ENCODE results near the gene GAK. TPM values are rescaled to one million over a fixed set of nuclear protein-coding genes. Genes with fewer than 3 reads are reported as not detected.

GAK gene
- total and polyA plus RNA-seq, 2 donors from 2014 or later, result 92.0 to 124 TPM

GRCh38 chr4:860561-860960, 71.6 kb downstream of the GAK start:
- peaks cover 0 to 3% (median 0%) of the 10 kb centered on the region in 3 donors for H3K9me3 ChIP-seq (ENCODE audit: control insufficient read depth in 2 of 3, insufficient read depth in 1 of 3, low read length in 3 of 3)
- intact Hi-C loops (cut with DNase I), result no loop called here

GRCh38 chr4:859496-859895, 72.6 kb downstream of the GAK start:
- H3K9ac ChIP-seq (ENCODE audit: low read length in 3 of 3), result no peak overlapping the region
- no peaks in the 10 kb centered on the region for H3K4me1 ChIP-seq (ENCODE audit: control insufficient read depth in 2 of 3, insufficient read depth in 2 of 3, low read depth in 1 of 3, low read length in 3 of 3)
- intact Hi-C loops (cut with DNase I), result no loop called here
- FAIRE-seq (no peak), DNase-seq (peak in 1 of 5 donors; percentile 29)
- H3K27ac ChIP-seq (ENCODE audit: low read depth in 2 of 2, low read length in 2 of 2), result no peak overlapping the region
- H3K4me3 ChIP-seq (ENCODE audit: low read length in 3 of 3), result no peak overlapping the region
- peaks cover 5 to 31% (median 27%) of the 10 kb centered on the region in 3 donors for H3K36me3 ChIP-seq (ENCODE audit: control insufficient read depth in 2 of 3, insufficient read depth in 3 of 3, low read length in 3 of 3)
- TF ChIP-seq CTCF (IDR thresholded peaks at IDR 0.05; ENCODE audit: borderline replicate concordance, extremely low read depth, insufficient read depth), result no peak
- no peaks in the 10 kb centered on the region for H3K27me3 ChIP-seq (ENCODE audit: control insufficient read depth, insufficient read depth, low read length)
- H3K9me3 ChIP-seq (ENCODE audit: control insufficient read depth in 2 of 3, insufficient read depth in 1 of 3, low read length in 3 of 3), result peaks cover 0 to 3% (median 0%) of the 10 kb centered on the region in 3 donors

More at GRCh38 chr4:860561-860960, 71.6 kb downstream of the GAK start:
- DNase-seq (peak in 1 of 5 donors; percentile 41), FAIRE-seq (no peak)
- Histone ChIP-seq H3K36me3 (ENCODE audit: control insufficient read depth in 2 of 3, insufficient read depth in 3 of 3, low read length in 3 of 3) (peaks cover 5 to 31% (median 27%) of the 10 kb centered on the region in 3 donors), H3K9ac (ENCODE audit: low read length in 3 of 3) (no peak overlapping the region), H3K4me3 (ENCODE audit: low read length in 3 of 3) (no peak overlapping the region), H3K27ac (ENCODE audit: low read depth in 2 of 2, low read length in 2 of 2) (no peak overlapping the region), H3K4me1 (ENCODE audit: control insufficient read depth in 2 of 3, insufficient read depth in 2 of 3, low read depth in 1 of 3, low read length in 3 of 3) (no peaks in the 10 kb centered on the region), H3K27me3 (ENCODE audit: control insufficient read depth, insufficient read depth, low read length) (no peaks in the 10 kb centered on the region)
- no peak for TF ChIP-seq CTCF (IDR thresholded peaks at IDR 0.05; ENCODE audit: borderline replicate concordance, extremely low read depth, insufficient read depth)

GRCh38 chr4:858831-859451, 73.2 kb downstream of the GAK start:
- H3K36me3 ChIP-seq (ENCODE audit: control insufficient read depth in 2 of 3, insufficient read depth in 3 of 3, low read length in 3 of 3), result peaks cover 5 to 31% (median 24%) of the 10 kb centered on the region in 3 donors
- no peak overlapping the region for H3K27ac ChIP-seq (ENCODE audit: low read depth in 2 of 2, low read length in 2 of 2)
- no peak for FAIRE-seq

More at GRCh38 chr4:858831-859451, 73.2 kb downstream of the GAK start:
- no peak overlapping the region for H3K4me3 ChIP-seq (ENCODE audit: low read length in 3 of 3)
- H3K27me3 ChIP-seq (ENCODE audit: control insufficient read depth, insufficient read depth, low read length), result no peaks in the 10 kb centered on the region
- H3K9me3 ChIP-seq (ENCODE audit: control insufficient read depth in 2 of 3, insufficient read depth in 1 of 3, low read length in 3 of 3), result peaks cover 0 to 3% (median 0%) of the 10 kb centered on the region in 3 donors
- TF ChIP-seq CTCF (IDR thresholded peaks at IDR 0.05; ENCODE audit: borderline replicate concordance, extremely low read depth, insufficient read depth), result no peak
- H3K4me1 ChIP-seq (ENCODE audit: control insufficient read depth in 2 of 3, insufficient read depth in 2 of 3, low read depth in 1 of 3, low read length in 3 of 3), result no peaks in the 10 kb centered on the region
- intact Hi-C loops (cut with DNase I), result no loop called here
- no peak overlapping the region for H3K9ac ChIP-seq (ENCODE audit: low read length in 3 of 3)
- peak in 1 of 5 donors; percentile 55 for DNase-seq
